LoVo (cell line): Measurements from ENCODE around the gene METTL23.

Experiments used
- DNase-seq: peaks from one replicate; pipeline ENCODE4 v3.0.0-alpha.2; 2016; ENCODE audit warnings: low spot score

METTL23 gene, protein sequence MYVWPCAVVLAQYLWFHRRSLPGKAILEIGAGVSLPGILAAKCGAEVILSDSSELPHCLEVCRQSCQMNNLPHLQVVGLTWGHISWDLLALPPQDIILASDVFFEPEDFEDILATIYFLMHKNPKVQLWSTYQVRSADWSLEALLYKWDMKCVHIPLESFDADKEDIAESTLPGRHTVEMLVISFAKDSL

DNA sequence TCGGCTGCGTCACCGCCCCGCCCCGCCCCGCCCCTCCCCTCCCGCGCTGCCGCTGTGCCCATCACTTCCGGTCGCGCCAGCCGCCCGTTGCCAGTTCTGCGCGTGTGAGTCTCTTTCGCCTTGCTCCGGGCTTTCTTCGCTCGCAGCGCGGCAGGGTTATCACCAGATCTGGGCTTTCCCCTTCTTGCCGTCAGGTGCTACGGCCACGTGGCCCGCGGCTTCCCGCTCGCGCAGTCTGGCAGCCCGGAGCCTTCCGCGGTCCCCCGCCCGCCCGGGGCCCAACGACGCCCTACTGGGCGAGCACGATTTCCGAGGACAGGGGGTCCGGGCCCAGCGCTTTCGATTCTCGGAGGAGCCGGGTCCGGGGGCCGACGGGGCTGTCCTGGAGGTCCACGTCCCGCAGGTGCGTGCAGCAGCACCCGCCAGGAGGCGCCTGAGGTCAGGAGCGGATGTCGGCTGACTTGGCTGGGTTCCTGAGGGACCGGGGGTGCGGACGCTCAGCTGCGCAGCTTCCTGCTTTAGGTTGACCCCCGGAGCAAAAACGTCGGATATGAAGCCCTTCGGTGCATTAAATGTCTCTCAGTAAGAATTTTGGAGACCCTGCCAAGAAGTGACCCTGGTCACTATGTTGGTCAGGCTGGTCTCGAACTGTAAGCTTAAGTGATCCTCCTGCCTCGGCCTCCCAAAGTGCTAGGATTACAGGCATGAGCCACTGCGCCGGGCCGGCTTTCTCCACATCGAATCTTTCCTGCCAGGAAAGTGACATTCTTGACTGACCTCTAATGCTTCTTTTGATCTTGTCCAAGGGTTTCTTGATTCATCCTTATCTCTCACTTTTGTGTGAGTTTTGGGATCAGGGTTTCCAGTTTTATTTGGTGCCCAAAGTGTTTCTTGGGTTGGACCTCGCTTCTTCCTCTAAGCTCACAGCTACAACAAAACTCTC is at the start of gene METTL23:
Gene METTL23, plus strand, starts transcription at position 64 of the 943 bp plus-strand sequence. CDS start 2,872 bp downstream, outside the sequence.
- DNase-seq, result peak; percentile 73

DNA sequence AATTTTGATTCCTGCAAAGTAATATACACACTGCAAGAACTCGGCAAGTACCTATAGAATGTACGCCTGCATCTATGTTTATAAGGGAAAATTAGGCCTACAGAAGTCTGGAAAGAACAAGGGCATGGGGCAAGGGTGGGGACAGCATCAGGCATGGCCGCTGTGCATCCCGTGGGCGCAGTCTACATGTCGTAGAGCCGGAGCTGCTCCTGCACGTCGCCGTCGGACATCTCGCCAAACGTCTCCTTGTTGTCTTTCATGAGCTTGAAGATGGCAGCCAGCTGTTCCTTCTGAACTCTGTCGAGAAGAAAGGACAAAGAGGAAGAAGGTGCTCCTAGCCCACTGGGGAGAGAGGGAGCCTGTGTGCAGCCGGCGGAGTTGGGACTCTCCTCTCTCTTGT is 49.2 kb upstream of the METTL23 start:
- no peak for DNase-seq

DNA sequence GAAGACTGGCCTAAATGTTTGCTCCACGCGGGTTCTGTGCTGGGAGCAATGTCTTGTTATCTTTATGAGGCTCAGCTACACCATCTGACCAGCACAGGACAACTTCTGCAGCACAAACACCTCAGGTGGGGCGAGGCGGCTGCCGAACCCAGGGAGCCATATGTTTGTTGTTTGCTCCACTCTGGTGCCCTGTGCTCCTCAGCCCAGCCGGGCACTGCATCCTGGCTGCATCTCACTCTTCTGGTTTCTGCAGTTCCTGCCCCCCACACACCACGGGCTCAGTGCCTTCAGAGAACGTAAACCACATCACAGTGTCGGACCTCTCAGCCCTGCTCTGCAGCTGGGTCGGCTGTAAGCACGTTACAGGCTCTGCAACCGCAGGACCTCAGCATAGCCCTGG is 48.3 kb upstream of the METTL23 start:
- no peak for DNase-seq

DNA sequence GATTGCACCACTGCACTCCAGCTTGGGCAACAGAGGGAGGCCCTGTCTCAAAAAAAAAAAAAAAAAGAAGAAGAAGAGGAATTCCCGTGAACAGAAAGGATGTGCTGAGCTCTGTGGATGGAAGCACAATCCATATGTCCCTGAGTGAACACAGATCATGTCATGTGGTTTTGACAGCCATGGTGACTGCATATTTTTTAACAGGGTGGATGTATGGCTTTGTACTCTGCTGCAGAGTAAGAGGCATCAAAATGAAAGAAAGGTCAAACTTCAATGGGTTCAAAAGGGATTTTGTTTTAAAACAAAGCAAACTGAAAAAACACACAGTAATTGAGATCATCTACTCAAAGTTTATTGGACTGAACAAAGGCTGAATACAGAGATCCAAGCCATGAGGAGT is 47.4 kb upstream of the METTL23 start:
- no peak for DNase-seq

DNA sequence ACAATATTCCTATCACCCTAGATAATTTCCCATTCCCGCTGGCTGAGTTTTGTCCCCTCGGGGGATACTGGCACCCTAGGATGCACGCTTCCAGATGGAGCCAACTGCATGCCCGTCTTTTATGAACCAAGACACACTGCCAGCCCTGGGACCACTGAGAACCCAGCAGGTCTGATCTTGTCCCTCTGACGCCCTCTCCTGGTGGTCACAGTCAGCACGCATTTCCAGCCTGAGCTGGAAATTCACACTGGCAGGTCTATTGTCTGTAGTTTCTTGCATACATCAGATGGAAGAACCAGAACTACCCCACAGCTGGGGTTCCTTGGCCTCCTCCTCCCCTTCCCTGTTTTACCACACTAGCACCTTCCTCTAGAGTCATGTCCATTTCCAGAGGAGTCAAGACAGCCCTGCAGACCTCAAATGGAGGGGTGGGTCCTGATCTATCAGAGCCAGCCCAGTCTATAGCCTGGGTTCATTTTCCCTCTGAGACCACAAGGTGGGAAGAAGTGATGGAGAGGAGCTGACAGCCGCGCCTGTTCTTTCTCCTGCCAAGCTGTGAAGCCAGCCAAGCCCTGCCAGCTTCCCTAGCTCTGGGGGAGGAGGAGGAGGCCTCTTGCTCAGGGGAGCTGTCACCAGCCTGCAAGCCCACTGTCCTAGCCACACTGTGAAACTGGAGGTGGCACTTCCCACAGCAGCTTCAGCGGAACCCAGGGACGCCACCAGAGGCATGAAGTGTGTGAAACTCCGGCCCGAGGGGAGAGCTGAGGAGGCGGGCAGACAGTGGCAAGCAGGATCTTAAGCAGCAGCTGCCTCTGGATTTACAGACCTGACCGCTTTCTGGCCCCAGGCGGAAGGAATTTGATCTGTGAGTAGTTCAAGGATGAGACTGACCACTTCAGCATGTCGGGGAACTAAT is 45.2 kb upstream of the METTL23 start:
- peak; percentile 18 for DNase-seq

DNA sequence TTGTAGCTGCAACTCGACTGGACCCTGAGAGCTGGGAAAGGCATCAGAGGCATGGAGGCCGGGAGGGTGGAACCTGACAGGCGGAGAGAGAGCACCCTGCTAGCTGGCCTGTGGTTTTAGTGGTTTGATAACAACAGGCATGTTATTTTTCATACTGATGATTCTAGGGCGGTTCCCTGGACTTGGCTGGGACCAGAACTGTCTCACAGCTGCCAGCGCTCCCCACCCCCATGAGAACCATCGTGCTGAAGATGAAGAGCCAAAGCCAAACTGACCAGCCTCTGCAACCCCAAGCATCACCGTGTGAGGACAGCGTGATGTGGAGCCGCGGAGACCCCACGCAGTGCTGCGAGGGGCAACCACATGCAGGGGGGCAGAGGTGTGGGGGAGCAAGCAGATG is 44.3 kb upstream of the METTL23 start:
- DNase-seq, result no peak

DNA sequence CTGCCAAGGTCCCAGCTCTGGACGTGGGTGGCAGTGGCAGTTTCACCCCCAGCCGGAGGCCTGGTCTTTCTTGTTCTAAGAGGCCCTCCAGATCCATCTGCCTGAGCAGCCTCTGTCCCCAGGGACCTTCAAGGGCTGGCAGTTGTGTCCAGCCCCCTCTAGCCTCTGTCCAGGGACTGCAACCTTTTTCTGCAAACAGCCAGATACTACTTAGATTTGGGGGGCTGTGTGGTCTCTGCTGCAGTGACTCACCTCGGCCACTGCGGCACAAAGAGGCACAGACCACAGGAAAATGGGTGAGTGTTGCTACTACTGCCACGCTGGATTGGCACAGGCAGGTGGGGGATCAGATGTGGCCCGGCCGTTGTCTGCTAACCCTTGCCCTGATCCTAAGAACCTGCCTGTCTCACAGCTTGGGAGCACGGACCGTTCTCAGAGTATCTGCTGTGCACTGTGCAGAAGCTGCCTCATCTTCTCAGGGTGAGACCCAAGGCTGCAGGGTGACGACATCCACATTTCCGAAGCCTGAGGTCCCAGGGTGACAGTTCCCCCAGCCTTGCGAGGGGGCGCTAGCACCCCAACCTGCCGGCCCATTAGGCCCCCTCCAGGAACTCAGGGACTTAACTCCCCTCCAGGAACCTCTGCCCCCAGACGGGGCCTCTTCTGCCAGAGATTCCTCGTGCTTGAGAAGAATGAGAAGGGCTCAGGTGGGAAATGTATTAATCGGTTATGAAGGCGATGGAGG is 43.5 kb upstream of the METTL23 start:
- DNase-seq, result no peak

DNA sequence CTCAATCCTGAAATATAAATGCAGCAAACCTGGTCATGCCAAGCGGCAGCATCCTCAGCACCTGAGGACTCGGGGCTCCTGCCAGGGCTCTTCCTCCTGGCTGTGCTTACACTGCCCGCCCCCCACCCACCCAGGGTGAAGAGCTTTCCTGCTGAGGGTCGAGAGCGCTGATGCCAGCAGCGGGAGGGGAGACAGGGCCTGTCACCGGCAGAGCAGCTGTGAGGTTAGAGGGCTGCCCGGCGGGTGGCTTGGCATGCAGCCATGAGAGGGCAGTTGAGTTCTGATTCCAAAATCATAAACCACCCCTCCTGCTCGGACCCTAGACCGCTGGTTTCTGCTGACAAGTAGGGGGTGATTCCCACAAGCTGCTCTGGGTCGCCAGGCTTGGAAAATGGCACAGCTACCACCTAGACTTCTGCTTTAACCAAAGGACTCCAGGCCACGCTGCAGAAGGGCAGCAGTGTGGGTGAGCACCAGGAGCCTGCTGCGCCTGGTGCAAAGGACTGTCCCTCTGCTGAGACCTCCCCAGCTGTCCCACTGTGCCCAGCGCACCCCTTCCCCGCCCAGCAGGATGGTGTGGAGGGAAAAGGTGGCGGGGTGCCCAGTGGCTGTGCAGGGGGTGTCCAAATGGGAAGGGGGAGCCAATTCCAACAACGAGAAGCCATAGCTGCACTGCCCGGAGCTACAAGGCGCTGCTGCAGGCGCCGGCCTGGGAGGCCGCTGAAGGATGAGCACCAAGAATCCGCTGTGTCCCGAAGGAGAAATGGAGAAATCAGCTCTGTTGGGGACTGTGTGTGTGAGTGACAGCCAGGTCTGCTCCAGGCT is 42.5 kb upstream of the METTL23 start:
- no peak for DNase-seq

DNA sequence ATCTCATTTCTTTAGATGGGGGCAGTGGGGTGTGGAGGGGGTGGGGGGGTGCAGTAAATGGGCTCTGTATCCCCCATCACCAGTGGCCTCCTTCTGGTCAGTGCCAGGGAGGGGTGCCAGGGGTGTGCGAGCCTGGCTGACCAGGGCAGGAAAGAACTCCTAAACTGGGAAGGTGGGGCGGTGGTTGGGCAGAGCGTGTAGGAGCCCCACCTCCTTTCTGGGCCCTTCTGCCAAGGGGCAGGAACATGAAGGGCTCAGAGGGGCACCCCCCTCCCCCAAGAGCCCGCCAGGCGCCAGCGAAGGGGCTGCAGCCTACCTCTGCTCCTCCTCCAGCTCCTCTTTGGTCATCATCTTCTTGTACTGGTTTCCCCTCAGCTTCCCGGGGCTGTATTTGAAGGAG is 41.9 kb upstream of the METTL23 start:
- DNase-seq, result no peak

DNA sequence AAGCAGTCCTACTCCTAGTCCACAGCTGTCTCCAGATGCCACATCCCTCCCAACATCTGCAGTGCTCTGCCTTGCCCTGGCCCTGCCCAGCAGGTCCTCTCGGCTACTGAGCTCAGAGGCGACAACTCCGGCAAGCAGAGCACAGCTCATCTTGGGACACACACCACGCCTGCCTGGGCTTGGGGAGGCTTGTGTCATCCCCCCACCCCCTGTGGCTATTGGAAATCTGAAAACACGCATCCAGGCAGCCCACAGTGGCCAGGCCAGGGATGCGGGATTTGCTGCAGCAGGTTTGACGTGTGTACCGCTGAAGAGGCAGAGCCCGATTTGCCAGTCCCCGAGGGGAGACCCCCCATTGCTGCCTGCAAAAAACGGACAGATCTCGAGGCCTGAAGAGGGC is 41.3 kb upstream of the METTL23 start:
- no peak for DNase-seq

DNA sequence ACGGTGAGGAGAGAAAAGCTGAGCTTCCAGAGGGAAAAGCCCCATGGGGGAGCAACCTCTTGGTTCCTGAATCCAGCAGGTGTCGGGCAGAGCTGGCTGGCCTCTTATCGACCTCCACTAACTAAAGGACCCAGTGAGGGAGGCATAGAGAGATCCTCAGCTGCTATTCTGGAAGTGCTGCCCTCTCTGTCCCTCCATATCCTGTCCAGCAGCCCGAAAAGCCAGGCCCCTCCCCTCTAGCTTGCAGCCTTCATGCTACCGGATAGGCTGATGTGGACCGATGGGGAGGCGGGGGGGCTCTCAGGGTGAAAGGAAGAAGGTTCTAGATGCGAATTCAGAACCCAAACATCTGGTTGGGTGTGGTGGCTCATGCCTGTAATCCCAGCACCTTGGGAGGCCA is 40.8 kb upstream of the METTL23 start:
- DNase-seq, result no peak

DNA sequence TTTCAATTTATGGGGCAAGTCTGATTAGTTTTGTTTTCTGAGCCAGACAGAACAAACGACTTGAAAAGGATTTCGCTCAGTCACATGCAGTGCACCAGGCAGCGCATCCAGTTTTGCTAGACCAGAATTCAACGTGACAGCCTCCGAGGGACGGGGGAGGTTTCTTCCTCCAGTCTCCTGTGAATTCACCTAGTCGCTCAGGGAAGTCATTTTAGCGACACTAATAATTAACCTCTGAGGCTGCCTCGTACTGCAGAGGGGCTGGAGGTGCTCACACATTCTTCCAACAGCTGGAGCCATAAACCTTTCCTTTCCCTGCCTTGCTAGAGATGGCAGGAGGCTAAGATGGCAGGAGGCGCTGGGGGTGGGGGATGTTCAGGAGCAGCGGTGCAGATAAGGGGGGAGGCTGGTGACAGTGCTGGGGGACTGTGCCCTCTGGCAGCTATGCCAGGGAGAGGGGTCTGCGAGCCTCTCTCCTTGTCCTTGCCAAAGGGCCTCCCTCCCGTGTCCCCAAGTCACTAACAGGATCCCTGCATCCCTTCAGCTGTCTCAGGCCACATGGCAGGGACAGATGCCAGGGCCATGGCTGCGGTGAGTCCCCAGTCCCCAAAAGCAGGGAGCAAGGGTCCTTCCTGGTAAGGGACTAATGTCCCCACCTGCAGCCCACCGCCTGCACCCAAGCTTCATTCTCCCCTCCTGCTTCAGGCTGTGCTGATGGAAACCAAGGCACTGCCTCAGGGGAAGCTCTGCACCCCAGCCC is 39.9 kb upstream of the METTL23 start:
- DNase-seq, result no peak

DNA sequence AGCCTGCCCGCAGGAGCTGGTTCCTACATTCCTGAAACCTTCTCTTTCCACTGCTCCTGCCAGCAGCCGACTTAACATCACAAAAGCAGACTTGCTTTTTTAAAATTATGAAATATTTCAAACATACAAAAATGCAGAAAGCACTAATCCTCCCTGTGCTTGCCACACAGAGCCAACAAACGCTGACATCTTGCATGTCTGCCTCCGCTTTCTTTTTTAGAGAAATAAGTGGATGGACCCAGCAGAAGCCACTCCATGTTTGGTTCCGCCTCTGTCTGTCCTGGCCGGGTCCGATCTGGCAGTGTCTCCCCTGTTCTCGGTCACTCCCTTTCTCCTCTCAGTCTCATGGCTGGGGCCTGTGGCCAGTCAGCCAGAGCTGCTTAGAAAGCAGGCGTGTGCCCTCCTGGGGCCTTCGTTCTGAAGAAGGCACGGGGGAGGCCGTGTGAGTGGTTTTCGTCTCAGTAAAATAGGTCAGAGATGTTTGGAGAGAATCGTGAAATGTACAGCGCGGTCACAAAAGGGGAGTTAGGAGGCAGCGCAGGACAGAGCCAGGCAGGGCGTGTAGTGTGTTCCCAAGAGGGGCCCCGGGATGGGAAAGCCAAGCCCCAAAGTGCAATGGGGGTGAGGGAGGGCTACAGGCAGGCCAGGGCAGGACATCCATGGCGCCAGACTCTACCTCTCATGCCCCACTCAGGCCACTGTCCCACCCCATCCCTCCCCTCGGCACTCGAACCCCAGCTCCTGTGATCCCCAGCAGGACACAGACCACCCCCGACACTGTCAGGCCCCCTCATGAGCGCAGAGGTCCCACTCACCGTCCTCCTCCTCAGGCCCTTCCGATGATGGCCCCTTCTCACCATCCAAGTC is 39.1 kb upstream of the METTL23 start:
- DNase-seq, result no peak

DNA sequence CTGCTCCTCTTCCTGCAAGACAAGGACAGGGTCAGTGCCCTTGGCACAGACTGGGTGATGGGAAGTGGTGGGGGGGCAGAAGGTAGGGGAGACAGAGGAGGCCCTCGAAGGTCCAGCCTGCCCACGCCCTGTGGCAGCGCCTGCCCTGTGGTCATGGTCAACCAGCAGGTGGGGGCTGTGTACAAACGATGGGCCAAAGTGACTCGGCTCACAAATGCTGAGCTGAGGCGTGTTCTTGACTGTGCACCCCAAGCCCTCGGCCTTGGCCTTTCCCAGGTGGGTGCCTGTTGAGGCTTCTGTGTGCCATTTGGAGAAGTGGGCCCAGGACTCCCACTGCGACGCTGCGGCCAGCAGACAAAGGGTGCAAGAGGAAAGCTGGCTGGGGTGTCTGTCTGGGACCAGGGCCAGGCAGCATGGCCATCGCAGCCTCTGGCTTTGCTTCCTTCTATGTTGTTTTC is 38.4 kb upstream of the METTL23 start:
- DNase-seq, result no peak

DNA sequence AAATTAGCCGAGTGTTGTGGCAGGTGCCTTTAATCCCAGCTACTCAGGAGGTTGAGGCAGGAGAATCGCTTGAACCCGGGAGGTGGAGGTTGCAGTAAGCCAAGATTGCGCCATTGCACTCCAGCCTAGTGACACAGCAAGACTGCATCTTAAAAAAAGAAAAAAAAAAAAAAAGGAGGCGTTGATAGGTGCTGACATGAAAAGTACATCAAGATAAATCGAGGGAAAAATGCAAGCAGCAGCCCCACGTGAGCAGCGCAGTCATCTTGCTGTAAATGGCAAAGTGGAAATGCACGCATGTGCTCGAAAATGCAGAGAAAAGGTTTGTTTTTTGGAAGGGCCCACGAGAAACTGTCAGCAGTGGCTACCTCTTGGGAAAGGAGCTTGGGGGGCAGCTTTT is 36.8 kb upstream of the METTL23 start:
- no peak for DNase-seq

DNA sequence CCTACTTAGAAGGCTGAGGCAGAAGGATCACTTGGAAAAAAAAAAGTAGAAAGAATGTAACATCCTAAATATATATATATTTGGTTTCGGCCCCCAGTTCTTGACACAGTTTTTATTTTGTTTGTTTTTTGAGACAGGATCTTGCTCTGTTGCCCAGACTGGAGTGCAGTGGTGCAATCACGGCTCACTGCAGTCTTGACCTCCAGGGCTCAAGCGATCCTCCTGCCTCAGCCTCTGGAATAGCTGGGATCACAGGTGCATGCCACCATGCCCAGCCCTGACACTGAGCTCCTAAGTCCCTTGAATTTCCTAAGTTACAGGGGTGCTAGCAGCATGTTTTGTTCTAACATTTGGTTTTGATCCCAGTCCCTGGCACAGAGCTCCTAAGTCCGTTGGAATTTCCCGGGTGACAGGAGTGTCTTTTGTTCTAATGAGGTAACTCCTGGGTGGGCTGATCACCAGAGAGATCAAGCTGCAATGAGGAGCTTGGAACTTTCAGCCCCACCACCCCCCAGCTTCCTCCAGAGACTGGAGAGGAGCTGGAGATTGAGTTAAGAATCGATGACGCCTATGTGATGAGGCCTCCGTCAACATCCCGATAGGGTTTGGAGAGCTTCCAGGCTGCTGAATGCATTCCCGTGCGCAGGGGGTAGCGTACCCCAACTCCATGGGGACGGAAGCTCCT is 35.9 kb upstream of the METTL23 start:
- DNase-seq, result no peak

DNA sequence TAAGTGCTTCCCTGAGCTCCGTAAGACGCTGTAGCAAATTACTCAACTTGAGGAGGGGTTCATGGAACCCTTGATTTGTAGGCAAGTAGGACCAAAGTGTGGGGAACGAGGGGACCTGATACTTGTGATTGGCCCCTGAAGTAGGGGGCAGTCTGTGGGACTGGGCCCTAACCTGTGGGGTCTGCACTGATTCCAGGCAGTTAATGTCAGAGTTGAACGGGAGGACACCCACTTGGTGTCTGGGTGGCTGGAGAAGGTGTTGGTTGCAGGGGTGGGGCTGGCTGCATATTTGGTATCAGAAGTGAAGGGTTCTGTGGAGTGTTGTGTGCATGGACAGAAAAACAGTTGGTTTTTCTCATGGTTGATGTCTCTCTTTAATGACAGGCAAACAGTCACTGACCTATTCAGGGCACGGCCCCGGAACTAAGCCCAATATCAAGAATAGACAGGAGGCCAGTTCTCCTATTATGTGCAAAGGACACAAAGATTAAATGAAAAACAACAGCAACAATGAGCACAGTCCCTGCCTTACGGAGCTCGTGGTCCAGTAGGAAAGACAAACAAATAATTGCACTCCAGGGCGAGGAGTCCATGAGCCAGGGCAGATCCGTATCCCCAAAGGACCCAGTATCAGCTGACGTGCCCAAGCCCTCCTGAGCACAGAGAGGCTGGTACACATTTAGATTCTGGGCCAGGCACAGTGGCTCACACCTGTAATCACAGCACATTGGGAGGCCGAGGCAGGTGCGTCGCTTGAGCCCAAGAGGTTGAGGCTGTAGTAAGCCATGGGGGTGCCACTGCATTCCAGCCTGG is 35.1 kb upstream of the METTL23 start:
- no peak for DNase-seq
